ENCODE data around the gene TRIM14.

The TRIM14 gene

GRCh38 chr9:98101868-98102273 lies 17.2 kb downstream of the TRIM14 start:
- in situ Hi-C loops (cut with MboI; ENCODE audit: low pct_unique_long_range_greater_than_20kb, low sequenced_read_pairs, unreplicated experiment) = no loop called here
- DNase-seq (ENCODE audit: low spot score) = peak; percentile 83
- TF ChIP-seq CTCF (IDR thresholded peaks at IDR 0.05; ENCODE audit: extremely low read depth, insufficient read depth, missing control alignments) = no peak

DNA sequence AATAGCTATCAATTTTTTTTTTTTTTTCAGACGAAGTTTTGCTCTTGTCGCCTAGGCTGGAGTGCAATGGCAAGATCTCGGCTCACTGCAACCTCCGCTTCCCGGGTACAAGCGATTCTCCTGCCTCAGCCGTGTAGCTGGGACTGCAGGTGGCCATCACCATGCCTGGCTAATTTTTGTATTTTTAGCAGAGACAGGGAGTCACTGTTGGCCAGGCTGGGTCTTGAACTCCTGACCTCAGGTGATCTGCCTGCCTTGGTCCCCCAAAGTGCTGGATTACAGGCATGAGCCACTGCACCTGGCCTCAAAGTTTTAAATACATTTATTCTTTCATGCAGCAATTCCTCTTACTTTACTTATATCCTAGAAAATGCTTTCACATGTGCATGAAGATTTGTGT lies 17.6 kb downstream of the TRIM14 start:
- in situ Hi-C loops (cut with MboI; ENCODE audit: low pct_unique_long_range_greater_than_20kb, low sequenced_read_pairs, unreplicated experiment) = no loop called here
- TF ChIP-seq CTCF (IDR thresholded peaks at IDR 0.05; ENCODE audit: extremely low read depth, insufficient read depth, missing control alignments) = no peak

DNA sequence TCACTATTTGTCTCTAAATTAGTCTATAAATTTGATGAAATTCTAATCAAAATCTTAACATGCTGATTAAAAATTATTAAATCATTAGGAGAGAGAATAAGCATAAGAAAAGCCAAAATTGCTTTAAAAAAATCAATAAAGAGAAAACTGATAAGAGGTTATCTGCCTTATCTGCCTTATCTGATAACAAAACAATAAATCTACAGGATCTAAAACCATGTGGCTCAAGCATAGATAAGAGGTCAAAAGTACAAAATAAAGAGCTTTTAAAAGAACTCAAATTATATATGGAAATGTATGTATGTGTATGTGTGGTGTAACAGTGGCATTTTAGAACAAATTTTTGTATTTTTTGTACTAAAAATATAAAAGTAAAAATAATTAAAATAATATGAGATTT lies 18.6 kb downstream of the TRIM14 start:
- no peak for DNase-seq (ENCODE audit: low spot score)
- no peak for TF ChIP-seq CTCF (IDR thresholded peaks at IDR 0.05; ENCODE audit: extremely low read depth, insufficient read depth, missing control alignments)
- in situ Hi-C loops (cut with MboI; ENCODE audit: low pct_unique_long_range_greater_than_20kb, low sequenced_read_pairs, unreplicated experiment) = no loop called here

More for the DNA sequence above, 17.6 kb downstream of the TRIM14 start:
- no peak for DNase-seq (ENCODE audit: low spot score)

- TF ChIP-seq CTCF (IDR thresholded peaks at IDR 0.05; ENCODE audit: extremely low read depth, insufficient read depth, missing control alignments) = no peak
- DNase-seq (ENCODE audit: low spot score) = no peak
- in situ Hi-C loops (cut with MboI; ENCODE audit: low pct_unique_long_range_greater_than_20kb, low sequenced_read_pairs, unreplicated experiment) = no loop called here
Observed at GRCh38 chr9:98099898-98100297, 19.1 kb downstream of the TRIM14 start.

DNA sequence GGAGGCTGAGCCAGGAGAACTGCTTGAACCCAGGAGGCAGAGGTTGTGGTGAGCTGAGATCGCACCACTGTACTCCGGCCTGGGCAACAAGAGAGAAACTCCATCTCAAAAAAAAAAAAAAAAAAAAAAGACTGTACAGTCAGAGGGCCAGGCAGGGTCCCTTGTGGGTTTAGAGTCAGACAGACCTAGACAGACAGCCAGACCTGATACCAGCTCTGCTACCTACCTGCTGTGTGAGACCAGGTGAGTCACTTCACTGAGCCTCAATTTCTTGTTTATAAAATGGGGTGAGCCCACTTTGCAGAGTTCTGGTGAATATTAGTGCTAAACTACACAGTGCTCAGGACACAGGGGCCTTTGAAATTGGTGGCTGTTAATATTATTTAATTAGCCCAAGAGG lies 19.7 kb downstream of the TRIM14 start:
- DNase-seq (ENCODE audit: low spot score) = no peak
- in situ Hi-C loops (cut with MboI; ENCODE audit: low pct_unique_long_range_greater_than_20kb, low sequenced_read_pairs, unreplicated experiment) = no loop called here
- TF ChIP-seq CTCF (IDR thresholded peaks at IDR 0.05; ENCODE audit: extremely low read depth, insufficient read depth, missing control alignments) = no peak

DNA sequence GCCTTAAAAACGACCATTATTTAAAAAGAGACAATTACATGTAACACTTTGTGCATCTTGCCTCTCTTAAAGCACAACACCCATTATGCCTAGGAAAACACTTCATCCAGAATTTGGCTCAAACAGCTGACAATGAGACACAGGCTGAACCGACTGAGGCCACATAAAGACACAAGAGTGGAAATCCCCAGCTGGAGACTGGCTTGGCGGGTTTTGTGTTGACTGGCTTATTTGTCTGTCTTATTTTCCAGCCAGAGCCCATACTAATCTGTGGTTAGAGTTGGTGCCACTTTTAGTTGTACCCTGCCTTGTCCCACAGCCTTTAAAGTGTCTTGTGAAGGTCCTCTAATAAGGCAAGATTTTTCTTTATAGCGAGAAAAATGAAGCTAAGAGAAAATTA lies 21.2 kb downstream of the TRIM14 start:
- in situ Hi-C loops (cut with MboI; ENCODE audit: low pct_unique_long_range_greater_than_20kb, low sequenced_read_pairs, unreplicated experiment) = no loop called here
- no peak for TF ChIP-seq CTCF (IDR thresholded peaks at IDR 0.05; ENCODE audit: extremely low read depth, insufficient read depth, missing control alignments)
- DNase-seq (ENCODE audit: low spot score) = peak; percentile 66

- TF ChIP-seq CTCF (IDR thresholded peaks at IDR 0.05; ENCODE audit: extremely low read depth, insufficient read depth, missing control alignments) = no peak
- in situ Hi-C loops (cut with MboI; ENCODE audit: low pct_unique_long_range_greater_than_20kb, low sequenced_read_pairs, unreplicated experiment) = no loop called here
- DNase-seq (ENCODE audit: low spot score) = no peak
Observed at GRCh38 chr9:98096091-98096490, 22.9 kb downstream of the TRIM14 start.

Measured in GM13977 (cell line).